ENCODE results near the gene SLC19A1. TPM values are rescaled to one million over a fixed set of nuclear protein-coding genes. Genes with fewer than 3 reads are reported as not detected.

Gene SLC19A1
- total RNA-seq, 1 donor from 2014 or later = 25.6 TPM

DNA sequence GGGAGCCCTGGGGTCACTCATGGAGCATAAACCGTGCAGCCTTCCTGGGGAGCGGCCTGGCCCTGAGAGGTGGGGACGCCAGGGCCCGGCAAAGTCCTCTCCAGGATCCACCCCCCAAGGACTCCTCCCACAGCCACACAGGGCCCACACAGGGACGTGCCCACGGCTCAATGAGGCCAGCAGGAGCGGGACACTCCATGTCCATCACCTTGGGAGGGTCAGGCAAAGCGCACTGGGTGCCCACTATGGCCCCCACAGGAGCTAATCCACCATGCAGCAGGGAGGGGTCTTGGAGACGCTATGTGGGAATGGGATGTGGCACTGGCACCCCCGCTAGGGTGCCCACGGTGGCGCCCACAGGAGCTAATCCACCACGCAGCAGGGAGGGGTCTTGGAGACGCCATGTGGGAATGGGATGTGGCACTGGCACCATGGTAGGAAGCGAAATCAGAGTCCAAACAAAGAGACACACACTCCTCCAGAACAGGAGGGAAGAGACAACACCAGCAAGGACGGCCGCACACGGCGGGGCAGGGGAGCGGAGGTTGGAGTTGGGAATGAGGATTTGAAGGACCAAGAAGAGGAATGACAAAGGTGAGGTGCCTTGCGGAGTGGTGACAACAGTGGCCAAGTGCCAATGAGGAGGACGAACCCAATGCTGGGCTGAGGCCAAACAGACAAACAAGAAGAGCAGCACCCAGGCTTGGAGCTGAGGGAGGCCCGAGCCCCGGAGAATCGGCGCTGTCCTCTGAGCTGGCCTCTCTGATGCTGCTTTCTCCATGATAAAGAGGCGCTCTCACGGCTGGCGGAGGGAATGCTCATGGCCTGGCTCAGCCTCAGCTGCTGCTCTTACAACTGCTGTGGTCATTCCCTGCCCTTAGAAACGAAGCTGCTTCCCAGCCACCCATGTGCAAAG, 18.1 kb upstream of the SLC19A1 start:
- Mint-ChIP-seq H3K27ac (peak overlapping the region; percentile 65), H3K4me1 (ENCODE audit: low read depth) (no peaks in the 10 kb centered on the region), H3K9me3 (ENCODE audit: low read depth) (peaks cover 4% of the 10 kb centered on the region), H3K4me3 (ENCODE audit: low read depth) (no peak overlapping the region), H3K27me3 (peaks cover 30% of the 10 kb centered on the region), H3K36me3 (ENCODE audit: insufficient read depth) (no peaks in the 10 kb centered on the region)
- TF ChIP-seq, protein P1, sequence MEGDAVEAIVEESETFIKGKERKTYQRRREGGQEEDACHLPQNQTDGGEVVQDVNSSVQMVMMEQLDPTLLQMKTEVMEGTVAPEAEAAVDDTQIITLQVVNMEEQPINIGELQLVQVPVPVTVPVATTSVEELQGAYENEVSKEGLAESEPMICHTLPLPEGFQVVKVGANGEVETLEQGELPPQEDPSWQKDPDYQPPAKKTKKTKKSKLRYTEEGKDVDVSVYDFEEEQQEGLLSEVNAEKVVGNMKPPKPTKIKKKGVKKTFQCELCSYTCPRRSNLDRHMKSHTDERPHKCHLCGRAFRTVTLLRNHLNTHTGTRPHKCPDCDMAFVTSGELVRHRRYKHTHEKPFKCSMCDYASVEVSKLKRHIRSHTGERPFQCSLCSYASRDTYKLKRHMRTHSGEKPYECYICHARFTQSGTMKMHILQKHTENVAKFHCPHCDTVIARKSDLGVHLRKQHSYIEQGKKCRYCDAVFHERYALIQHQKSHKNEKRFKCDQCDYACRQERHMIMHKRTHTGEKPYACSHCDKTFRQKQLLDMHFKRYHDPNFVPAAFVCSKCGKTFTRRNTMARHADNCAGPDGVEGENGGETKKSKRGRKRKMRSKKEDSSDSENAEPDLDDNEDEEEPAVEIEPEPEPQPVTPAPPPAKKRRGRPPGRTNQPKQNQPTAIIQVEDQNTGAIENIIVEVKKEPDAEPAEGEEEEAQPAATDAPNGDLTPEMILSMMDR (IDR thresholded peaks at IDR 0.05; ENCODE audit: unreplicated experiment) = no peak
- DNase-seq (ENCODE audit: low spot score, unreplicated experiment) = no peak

- DNase-seq (ENCODE audit: low spot score, unreplicated experiment) = no peak
- peaks cover 3% of the 10 kb centered on the region for H3K4me1 Mint-ChIP-seq (ENCODE audit: low read depth)
- H3K36me3 Mint-ChIP-seq (ENCODE audit: insufficient read depth) = no peaks in the 10 kb centered on the region
- H3K27ac Mint-ChIP-seq = no peak overlapping the region
- H3K27me3 Mint-ChIP-seq = peaks cover 32% of the 10 kb centered on the region
- no peak overlapping the region for H3K4me3 Mint-ChIP-seq (ENCODE audit: low read depth)
- TF ChIP-seq, protein P1 (IDR thresholded peaks at IDR 0.05; ENCODE audit: unreplicated experiment) = no peak
- H3K9me3 Mint-ChIP-seq (ENCODE audit: low read depth) = peaks cover 4% of the 10 kb centered on the region
Measured at GRCh38 chr21:45559216-45560105, 17.2 kb upstream of the SLC19A1 start.

DNA sequence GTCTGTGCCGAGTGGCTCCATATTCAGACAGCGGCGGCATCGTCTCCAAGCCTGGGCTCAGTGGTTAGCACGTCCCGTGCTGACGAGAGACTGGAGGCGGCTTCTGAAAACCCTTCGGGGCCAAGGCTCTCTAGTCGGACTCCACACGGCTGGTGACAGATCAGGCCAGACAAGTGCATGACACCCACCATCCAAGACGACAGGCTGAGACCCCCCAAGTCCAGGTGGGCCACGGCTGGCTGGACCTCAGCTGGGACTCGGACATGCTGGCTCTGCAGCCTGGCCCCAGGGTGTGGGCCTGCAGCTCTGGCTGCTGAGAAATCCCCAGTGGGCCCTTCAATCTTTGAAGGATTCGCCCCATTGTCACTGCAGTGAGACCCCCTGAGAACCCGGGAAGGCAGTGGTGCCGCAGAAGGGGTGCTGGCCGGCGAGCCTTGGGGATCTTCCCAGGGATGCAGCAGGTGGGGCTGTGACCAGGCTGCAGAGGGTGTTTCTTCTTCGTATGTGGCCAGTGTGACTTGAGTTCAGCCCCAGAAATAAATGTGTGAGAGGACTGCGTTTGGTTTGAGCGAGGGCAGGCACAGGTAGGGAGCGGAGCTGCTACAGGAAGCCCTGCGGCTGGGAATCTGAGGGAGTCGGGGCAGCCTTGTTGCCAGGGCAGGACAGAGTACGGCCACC, 15.9 kb upstream of the SLC19A1 start:
- Mint-ChIP-seq H3K4me1 (ENCODE audit: low read depth) (peaks cover 3% of the 10 kb centered on the region), H3K36me3 (ENCODE audit: insufficient read depth) (no peaks in the 10 kb centered on the region), H3K27ac (no peak overlapping the region), H3K27me3 (peaks cover 26% of the 10 kb centered on the region), H3K4me3 (ENCODE audit: low read depth) (no peak overlapping the region), H3K9me3 (ENCODE audit: low read depth) (no peaks in the 10 kb centered on the region)
- no peak for DNase-seq (ENCODE audit: low spot score, unreplicated experiment)
- TF ChIP-seq, protein P1 (IDR thresholded peaks at IDR 0.05; ENCODE audit: unreplicated experiment) = no peak

DNA sequence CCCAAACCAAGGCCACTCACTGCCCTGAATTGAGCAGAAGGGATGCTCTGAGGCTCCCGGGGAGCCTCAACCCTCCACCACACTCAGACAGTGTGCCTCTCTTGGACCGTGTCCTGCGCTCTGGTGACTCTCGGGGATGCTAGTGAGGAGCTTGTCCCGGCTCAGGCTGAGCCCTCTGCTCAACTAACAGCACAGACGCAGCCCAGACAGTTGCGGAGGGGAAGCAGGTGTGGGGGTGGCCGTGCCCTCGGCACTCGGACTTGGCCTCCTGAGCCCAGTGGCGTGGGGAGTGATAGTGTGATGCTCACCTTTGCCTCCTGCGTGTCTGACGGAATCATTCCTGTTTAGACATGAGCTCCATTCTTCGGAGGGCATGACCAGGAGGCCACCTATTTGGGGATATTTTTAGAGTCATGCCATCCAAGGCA, 15.4 kb upstream of the SLC19A1 start:
- Mint-ChIP-seq H3K36me3 (ENCODE audit: insufficient read depth) (no peaks in the 10 kb centered on the region), H3K27me3 (peaks cover 21% of the 10 kb centered on the region), H3K4me3 (ENCODE audit: low read depth) (no peak overlapping the region), H3K27ac (no peak overlapping the region), H3K4me1 (ENCODE audit: low read depth) (peaks cover 3% of the 10 kb centered on the region), H3K9me3 (ENCODE audit: low read depth) (no peaks in the 10 kb centered on the region)
- DNase-seq (ENCODE audit: low spot score, unreplicated experiment) = no peak
- TF ChIP-seq, protein P1 (IDR thresholded peaks at IDR 0.05; ENCODE audit: unreplicated experiment) = no peak

All from progenitor cell of endocrine pancreas (in vitro differentiated cells).